Lung (tissue), 12 donors: ENCODE measurements around the gene HELLS. TPM values are rescaled to one million over a fixed set of nuclear protein-coding genes. Genes with fewer than 3 reads are reported as not detected.

Source experiments
- ATAC-seq: fragments of 200-7000 bp; cut with Tn5 transposase; one replicate; pipeline ENCODE4 v1.9.1; 2020; ENCODE audit warnings: moderate number of reproducible peaks; ENCODE audit not compliant: insufficient read depth, low FRiP score
- DNase-seq, 3 donors: peaks; one replicate each; pipeline ENCODE4 v3.0.0-alpha.2; 2013 to 2017
- H3K27ac ChIP-seq, 2 donors: one replicate each; pipeline ENCODE4 v1.5.1; 2013; ENCODE audit warnings: mild to moderate bottlenecking in 2 of 2, moderate library complexity in 2 of 2, control low read depth in 1 of 2, inconsistent platforms in 1 of 2, low read depth in 1 of 2, low read length in 1 of 2
- H3K27me3 ChIP-seq, 3 donors: one replicate each; pipeline ENCODE4 v1.5.1; 2013; ENCODE audit warnings: low read length in 2 of 3; ENCODE audit not compliant: control insufficient read depth in 3 of 3, insufficient read depth in 3 of 3
- H3K36me3 ChIP-seq, 4 donors: one replicate each; pipeline ENCODE4 v1.5.1; 2013; ENCODE audit warnings: low read length in 4 of 4, mild to moderate bottlenecking in 1 of 4, moderate library complexity in 1 of 4; ENCODE audit not compliant: control insufficient read depth in 4 of 4, insufficient read depth in 4 of 4
- H3K4me1 ChIP-seq, 5 donors: one replicate each; pipeline ENCODE4 v1.5.1; 2013; ENCODE audit warnings: low read length in 5 of 5, mild to moderate bottlenecking in 2 of 5, moderate library complexity in 1 of 5; ENCODE audit not compliant: control insufficient read depth in 5 of 5, insufficient read depth in 5 of 5
- H3K4me3 ChIP-seq: one replicate; pipeline ENCODE4 v1.5.1; 2013; ENCODE audit warnings: mild to moderate bottlenecking, control low read depth, moderate library complexity
- H3K9ac ChIP-seq, 2 donors: one replicate each; pipeline ENCODE4 v1.5.1; 2013; ENCODE audit warnings: low read length in 2 of 2, control low read depth in 1 of 2; ENCODE audit not compliant: insufficient read depth in 1 of 2
- H3K9me3 ChIP-seq, 4 donors: one replicate each; pipeline ENCODE4 v1.5.1; 2013; ENCODE audit warnings: low read length in 3 of 4, mild to moderate bottlenecking in 1 of 4, moderate library complexity in 1 of 4; ENCODE audit not compliant: control insufficient read depth in 4 of 4, insufficient read depth in 3 of 4
- CTCF ChIP-seq: IDR thresholded peaks from 2 replicates; pipeline ENCODE4 v1.5.1; 2012; ENCODE audit warnings: mild to moderate bottlenecking; ENCODE audit errors: control extremely low read depth, extremely low read depth
- WGBS, 2 donors: extraction: QIAGEN DNeasy Blood & Tissue Kit; methylation state at CpG; one replicate each; pipeline ENCODE4 v1.1.7; 2013; 5-methylcytosine and 5-hydroxymethylcytosine counted together
- polyA plus RNA-seq, 2 donors: library from polyadenylated mRNA; stranded (reverse); fragments of 200-250 nt; gene quantifications; one replicate each; pipeline ENCODE4 v1.2.1, GENCODE V29; 2013
- total RNA-seq, 2 donors: library from RNA; depleted of rRNA in 1 of 2; stranded (reverse); fragments of >200 nt in 1 of 2; gene quantifications; one replicate each; pipeline ENCODE4 v1.2.1, GENCODE V29; 2014 to 2021
- donor health status: control.
- donor health status: control.
- donor health status: Bipolar disorder and iron deficiency.
- donor health status: healthy.
- donor health status: DM: yes; HTN: yes; CAD: no.

Gene HELLS
- total and polyA plus RNA-seq, 4 donors: 2.3 to 51.1 (median 10.2) TPM

- Histone ChIP-seq H3K27me3 (no peaks in the 10 kb centered on the region), H3K4me3 (no peak overlapping the region), H3K4me1 (no peaks in the 10 kb centered on the region), H3K36me3 (no peaks in the 10 kb centered on the region), H3K9me3 (peaks cover 0 to 5% (median 0%) of the 10 kb centered on the region in 4 donors), H3K27ac (no peak overlapping the region), H3K9ac (no peak overlapping the region)
- DNase-seq: no peak
- 73 to 81% methylated on average over 2 of the region's 2 CpGs for WGBS, 2 donors
- TF ChIP-seq CTCF: no peak
- no peak for ATAC-seq
These were observed 78.0 kb downstream of the HELLS start for GRCh38 chr10:94623572-94623971.

GRCh38 chr10:94626476-94626875, 80.9 kb downstream of the HELLS start:
- ATAC-seq (no peak), DNase-seq (no peak)
- Histone ChIP-seq H3K4me3 (no peak overlapping the region), H3K4me1 (no peaks in the 10 kb centered on the region), H3K36me3 (no peaks in the 10 kb centered on the region), H3K9ac (no peak overlapping the region), H3K9me3 (peaks cover 0 to 5% (median 0%) of the 10 kb centered on the region in 4 donors), H3K27me3 (no peaks in the 10 kb centered on the region), H3K27ac (no peak overlapping the region)
- no peak for TF ChIP-seq CTCF
- 81 to 93% methylated on average over 2 of the region's 2 CpGs for WGBS, 2 donors

GRCh38 chr10:94627511-94627910, 81.9 kb downstream of the HELLS start:
- H3K9ac ChIP-seq: no peak overlapping the region
- no peaks in the 10 kb centered on the region for H3K27me3 ChIP-seq
- H3K27ac ChIP-seq: no peak overlapping the region
- no peak for TF ChIP-seq CTCF
- peak in 2 of 3 donors; percentile 11 to 20 for DNase-seq
- no peaks in the 10 kb centered on the region for H3K36me3 ChIP-seq
- peaks cover 0 to 5% (median 0%) of the 10 kb centered on the region in 4 donors for H3K9me3 ChIP-seq
- no peak overlapping the region for H3K4me3 ChIP-seq
- ATAC-seq: no peak
- no peaks in the 10 kb centered on the region for H3K4me1 ChIP-seq
- 63 to 82% methylated on average over 1 of the region's 1 CpG for WGBS, 2 donors

GRCh38 chr10:94630017-94630688, 84.6 kb downstream of the HELLS start:
- no peak overlapping the region for H3K9ac ChIP-seq
- ATAC-seq: no peak
- WGBS, 2 donors: 23 to 27% methylated on average over 4 of the region's 4 CpGs
- no peaks in the 10 kb centered on the region for H3K27me3 ChIP-seq
- H3K4me1 ChIP-seq: no peaks in the 10 kb centered on the region
- peaks cover 0 to 6% (median 0%) of the 10 kb centered on the region in 4 donors for H3K9me3 ChIP-seq
- H3K27ac ChIP-seq: no peak overlapping the region
- no peaks in the 10 kb centered on the region for H3K36me3 ChIP-seq
- no peak overlapping the region for H3K4me3 ChIP-seq
- peak in 2 of 3 donors; percentile 60 to 67 for DNase-seq
- TF ChIP-seq CTCF: peak; percentile 29
